ENCODE results near the gene LGALS16. TPM values are rescaled to one million over a fixed set of nuclear protein-coding genes. Genes with fewer than 3 reads are reported as not detected.
"Not testable (repeated sequence)": the region's sequence is repeated elsewhere in the genome, so short reads cannot be mapped to it uniquely, and the experiment has no call there.

Gene LGALS16
- total RNA-seq, 3 donors from 2014 or later, result not detected

- no peaks in the 10 kb centered on the region for H3K9me3 ChIP-seq
- no peaks in the 10 kb centered on the region for H3K4me1 ChIP-seq
- TF ChIP-seq POLR2AphosphoS5 (IDR thresholded peaks at IDR 0.05) (no peak), CTCF (IDR thresholded peaks at IDR 0.05) (no peak), POLR2A (IDR thresholded peaks at IDR 0.05) (no peak)
- no peak overlapping the region for H3K4me3 ChIP-seq
- no peak for DNase-seq (ENCODE audit: low spot score in 2 of 2)
- no peaks in the 10 kb centered on the region for H3K27me3 ChIP-seq
- H3K27ac ChIP-seq, result no peak overlapping the region
- intact Hi-C loops (cut with DNase I; ENCODE audit: low total_unique reads), result no loop called here
- H3K36me3 ChIP-seq, result no peaks in the 10 kb centered on the region
Measured at GRCh38 chr19:39681416-39681815, 25.7 kb downstream of the LGALS16 start.

- Histone ChIP-seq H3K36me3 (no peaks in the 10 kb centered on the region), H3K9me3 (peaks cover 0 to 12% of the 10 kb centered on the region in 2 donors), H3K4me3 (no peak overlapping the region), H3K4me1 (no peaks in the 10 kb centered on the region), H3K27me3 (no peaks in the 10 kb centered on the region), H3K27ac (no peak overlapping the region)
- no peak for DNase-seq (ENCODE audit: low spot score in 2 of 2)
- TF ChIP-seq POLR2A (IDR thresholded peaks at IDR 0.05) (no peak), POLR2AphosphoS5 (IDR thresholded peaks at IDR 0.05) (no peak), CTCF (IDR thresholded peaks at IDR 0.05) (no peak)
- intact Hi-C loops (cut with DNase I; ENCODE audit: low total_unique reads), result loop anchor here (2.0 kb wide), 1 partner anchor 77 kb away; no protein-coding TSS in a partner anchor
Measured at GRCh38 chr19:39684267-39684666, 28.6 kb downstream of the LGALS16 start.

GRCh38 chr19:39686739-39687138 is 31.0 kb downstream of the LGALS16 start:
- TF ChIP-seq CTCF (IDR thresholded peaks at IDR 0.05), result no peak
- no peak for TF ChIP-seq POLR2AphosphoS5 (IDR thresholded peaks at IDR 0.05)
- TF ChIP-seq POLR2A (IDR thresholded peaks at IDR 0.05), result no peak
- no peaks in the 10 kb centered on the region for H3K4me1 ChIP-seq
- peaks cover 0 to 18% of the 10 kb centered on the region in 2 donors for H3K9me3 ChIP-seq

GRCh38 chr19:39688637-39689036 is 32.9 kb downstream of the LGALS16 start:
- H3K36me3 ChIP-seq; intact Hi-C loops (cut with DNase I; ENCODE audit: low total_unique reads); H3K4me3 ChIP-seq; H3K27ac ChIP-seq; H3K4me1 ChIP-seq; H3K27me3 ChIP-seq; DNase-seq (ENCODE audit: low spot score in 2 of 2): not testable (repeated sequence)
- peaks cover 0 to 18% of the 10 kb centered on the region in 2 donors for H3K9me3 ChIP-seq

More at GRCh38 chr19:39686739-39687138, 31.0 kb downstream of the LGALS16 start:
- intact Hi-C loops (cut with DNase I; ENCODE audit: low total_unique reads), result no loop called here
- H3K4me3 ChIP-seq, result no peak overlapping the region
- DNase-seq (ENCODE audit: low spot score in 2 of 2), result no peak
- no peaks in the 10 kb centered on the region for H3K27me3 ChIP-seq
- no peak overlapping the region for H3K27ac ChIP-seq
- no peaks in the 10 kb centered on the region for H3K36me3 ChIP-seq

GRCh38 chr19:39692166-39692565 is 36.5 kb downstream of the LGALS16 start:
- TF ChIP-seq CTCF (IDR thresholded peaks at IDR 0.05) (no peak), POLR2A (IDR thresholded peaks at IDR 0.05) (no peak), POLR2AphosphoS5 (IDR thresholded peaks at IDR 0.05) (no peak)
- H3K9me3 ChIP-seq, result peaks cover 0 to 18% of the 10 kb centered on the region in 2 donors
- no peaks in the 10 kb centered on the region for H3K4me1 ChIP-seq
- no peak overlapping the region for H3K27ac ChIP-seq
- no peak for DNase-seq (ENCODE audit: low spot score in 2 of 2)
- intact Hi-C loops (cut with DNase I; ENCODE audit: low total_unique reads), result loop anchor here (5.0 kb wide), 1 partner anchor 505 kb away; no protein-coding TSS in a partner anchor
- H3K27me3 ChIP-seq, result peaks cover 0 to 4% of the 10 kb centered on the region in 2 donors
- H3K36me3 ChIP-seq, result no peaks in the 10 kb centered on the region
- no peak overlapping the region for H3K4me3 ChIP-seq

GRCh38 chr19:39692822-39693221 is 37.1 kb downstream of the LGALS16 start:
- no peaks in the 10 kb centered on the region for H3K4me1 ChIP-seq
- TF ChIP-seq POLR2AphosphoS5 (IDR thresholded peaks at IDR 0.05) (no peak), CTCF (IDR thresholded peaks at IDR 0.05) (no peak), POLR2A (IDR thresholded peaks at IDR 0.05) (no peak)
- H3K9me3 ChIP-seq, result peaks cover 0 to 18% of the 10 kb centered on the region in 2 donors
- peaks cover 0 to 4% of the 10 kb centered on the region in 2 donors for H3K27me3 ChIP-seq
- no peaks in the 10 kb centered on the region for H3K36me3 ChIP-seq
- DNase-seq (ENCODE audit: low spot score in 2 of 2), result no peak
- H3K4me3 ChIP-seq, result no peak overlapping the region
- intact Hi-C loops (cut with DNase I; ENCODE audit: low total_unique reads), result loop anchor here (5.0 kb wide), 1 partner anchor 506 kb away; no protein-coding TSS in a partner anchor
- H3K27ac ChIP-seq, result no peak overlapping the region
